DMS 273 (cell line): ENCODE data around the gene ECPAS.
"Not testable (repeated sequence)": the region's sequence is repeated elsewhere in the genome, so short reads cannot be mapped to it uniquely, and the experiment has no call there.

Source experiments
- DNase-seq: peaks from one replicate; lab custom pipeline; 2025; ENCODE audit not compliant: unreplicated experiment; lab: John Stamatoyannopoulos, UW

The ECPAS gene

DNA sequence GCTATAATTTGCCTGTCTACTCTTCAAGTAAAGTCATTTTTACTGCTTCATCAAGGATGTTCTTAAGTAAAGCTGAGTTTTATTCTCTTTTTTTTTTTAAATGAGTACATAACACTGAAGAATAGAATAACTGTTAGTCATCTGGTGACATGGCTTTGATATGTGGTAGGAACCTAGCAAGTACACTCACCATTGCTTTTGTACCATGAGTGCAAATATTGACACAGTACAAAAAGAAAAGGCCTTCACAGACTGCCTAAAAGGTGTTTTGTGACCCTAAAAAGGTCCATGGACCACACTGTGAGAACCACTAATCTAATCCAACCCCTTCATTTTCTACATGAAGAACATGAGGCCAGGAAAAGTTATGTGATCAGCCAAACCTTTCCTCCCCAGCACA, 55.0 kb downstream of the ECPAS start:
- no peak for DNase-seq

DNA sequence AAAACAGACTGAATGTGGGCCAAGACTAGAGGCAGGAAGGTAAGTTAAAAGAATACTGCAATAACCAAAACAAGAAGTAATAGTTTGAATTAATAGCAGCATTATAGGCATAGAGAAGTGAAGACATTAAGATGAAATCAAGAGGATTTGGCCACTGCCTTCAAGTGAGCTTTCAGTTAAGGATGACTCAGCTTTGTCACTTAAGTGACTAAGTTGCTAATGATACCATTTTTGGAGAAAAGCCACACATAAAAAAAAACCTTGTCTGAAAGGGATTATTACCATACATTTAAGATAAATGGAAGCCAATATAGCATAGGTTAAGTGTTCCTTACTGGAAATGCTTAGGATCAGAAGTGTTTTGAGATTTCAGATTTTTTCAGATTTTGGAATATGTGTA, 57.0 kb downstream of the ECPAS start:
- no peak for DNase-seq

DNA sequence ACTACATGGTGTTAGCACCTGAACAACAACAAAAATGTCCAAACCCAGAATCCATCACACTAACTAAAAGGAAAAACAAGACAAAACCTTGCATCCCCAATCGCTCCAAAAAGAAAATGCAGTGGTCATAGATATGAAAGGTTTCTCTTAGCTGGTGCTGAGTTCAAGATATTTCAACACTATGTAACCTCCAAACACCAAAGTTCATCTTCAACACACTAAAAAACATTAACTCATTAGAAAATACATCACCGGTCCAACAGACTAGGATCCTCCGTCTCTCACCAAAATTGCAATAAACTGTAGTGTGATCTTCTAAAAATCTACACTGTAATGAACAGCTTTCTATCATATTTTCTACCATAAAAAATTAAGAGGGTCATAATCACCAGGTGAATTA, 60.8 kb downstream of the ECPAS start:
- DNase-seq = no peak

DNA sequence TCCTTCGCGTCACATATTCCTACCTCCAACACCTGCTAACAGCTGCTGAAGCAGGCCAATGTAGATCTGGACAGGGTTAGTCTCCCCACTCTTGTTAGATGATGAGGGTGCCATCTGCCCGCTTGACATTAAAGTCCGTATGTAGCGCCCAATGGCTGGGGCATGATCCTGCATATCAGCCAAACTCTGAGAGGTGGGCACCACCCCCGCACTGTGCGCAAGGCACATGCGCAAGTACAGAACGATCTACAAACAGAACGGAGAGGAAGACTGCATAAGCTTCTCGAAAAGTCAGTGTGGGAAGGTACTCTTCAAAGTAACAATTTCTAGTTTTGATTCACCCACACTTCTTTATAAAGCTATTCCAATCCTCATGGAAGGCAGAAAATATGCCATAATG, 69.8 kb downstream of the ECPAS start:
- no peak for DNase-seq

DNA sequence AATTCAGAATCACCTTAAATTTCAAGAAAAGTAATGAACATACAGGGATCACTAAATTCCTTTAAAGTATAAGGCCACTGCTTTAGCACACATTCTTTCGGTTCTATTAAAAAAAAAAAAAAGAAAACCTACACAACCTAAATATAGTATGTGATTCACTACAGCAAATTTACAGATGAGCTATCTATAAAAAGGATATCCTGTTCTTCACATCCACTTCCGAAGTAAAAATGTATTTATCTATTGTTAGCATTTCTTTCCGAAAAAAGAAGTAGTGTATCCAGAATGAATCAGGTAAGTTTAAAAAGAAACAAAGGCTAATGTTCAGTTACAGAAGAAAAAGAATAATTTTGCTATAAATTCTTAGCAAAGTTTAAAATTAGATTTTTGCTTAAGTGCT, 70.2 kb downstream of the ECPAS start:
- DNase-seq = no peak

DNA sequence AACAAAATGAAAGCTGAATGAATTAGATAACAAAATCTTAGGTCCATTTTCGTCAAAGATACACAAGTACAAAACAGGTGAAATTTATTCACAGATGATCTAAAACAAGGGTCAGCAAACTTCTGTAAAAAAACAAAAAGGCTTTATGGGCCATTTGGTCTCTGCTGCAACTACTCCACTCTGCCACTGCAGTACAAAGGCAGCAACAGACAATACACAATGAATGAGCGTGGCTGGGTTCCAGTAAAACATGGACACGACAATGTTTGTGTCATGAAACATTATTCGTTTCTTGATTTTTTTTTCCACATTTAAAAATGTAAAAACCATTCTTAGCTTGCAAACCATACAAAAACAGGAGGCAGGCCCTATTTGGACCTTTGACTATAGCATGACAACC, 71.9 kb downstream of the ECPAS start:
- DNase-seq = peak; percentile 5

DNA sequence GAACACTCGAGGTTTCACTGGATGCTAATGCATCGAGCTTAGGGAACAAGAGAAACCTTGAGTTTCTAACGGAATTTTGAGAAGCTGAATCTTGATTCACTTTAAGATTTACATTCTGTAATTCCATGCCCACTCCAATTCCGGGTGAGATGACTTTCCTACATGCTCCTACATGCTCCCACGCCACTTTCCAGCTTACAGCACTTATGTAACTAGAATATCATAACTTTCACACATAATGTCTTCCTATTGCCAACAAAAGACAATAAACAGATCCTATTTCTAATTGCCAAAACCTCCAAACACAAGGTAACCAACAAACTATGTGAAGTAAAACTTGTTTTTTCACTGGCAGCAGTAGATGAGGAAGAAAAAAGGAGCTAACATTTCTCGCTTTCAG, 72.9 kb downstream of the ECPAS start:
- no peak for DNase-seq

DNA sequence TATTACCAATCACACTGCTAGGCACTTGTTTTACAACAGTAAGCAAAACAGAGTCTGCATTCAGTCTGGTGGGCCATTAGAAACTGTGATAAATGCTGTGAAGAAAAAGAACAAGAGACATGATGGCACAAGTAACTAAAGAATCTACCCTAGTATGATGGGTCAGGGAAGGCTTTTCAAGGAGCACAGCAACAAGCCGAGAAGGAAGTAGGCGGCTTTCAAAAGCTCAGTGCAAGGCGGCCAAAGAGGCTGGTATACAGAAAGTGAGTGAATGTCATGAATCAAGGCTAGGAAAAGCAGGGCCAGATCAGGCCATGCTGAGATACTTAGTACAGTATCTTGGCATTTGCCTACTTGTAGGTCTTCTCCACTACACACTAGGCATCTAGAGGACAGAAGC, 76.4 kb downstream of the ECPAS start:
- DNase-seq = no peak

DNA sequence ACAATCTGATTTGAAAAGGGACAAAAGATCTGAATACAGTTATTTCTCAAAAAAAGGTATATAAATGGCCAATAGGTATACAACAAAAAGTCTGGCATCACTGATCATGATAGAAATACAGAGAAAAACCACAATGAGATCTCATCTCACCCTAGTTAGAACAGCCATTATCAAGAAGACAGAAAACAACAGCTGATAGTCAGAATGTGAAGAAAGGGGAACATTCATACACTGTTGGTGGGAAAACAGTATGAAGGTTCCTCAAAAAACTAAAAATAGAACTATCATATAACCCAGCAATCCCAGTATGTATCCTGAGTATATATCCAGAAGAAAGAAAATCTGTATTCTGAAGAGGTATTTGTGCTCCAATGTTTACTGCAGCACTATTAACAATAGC, 78.5 kb downstream of the ECPAS start:
- DNase-seq = no peak

DNA sequence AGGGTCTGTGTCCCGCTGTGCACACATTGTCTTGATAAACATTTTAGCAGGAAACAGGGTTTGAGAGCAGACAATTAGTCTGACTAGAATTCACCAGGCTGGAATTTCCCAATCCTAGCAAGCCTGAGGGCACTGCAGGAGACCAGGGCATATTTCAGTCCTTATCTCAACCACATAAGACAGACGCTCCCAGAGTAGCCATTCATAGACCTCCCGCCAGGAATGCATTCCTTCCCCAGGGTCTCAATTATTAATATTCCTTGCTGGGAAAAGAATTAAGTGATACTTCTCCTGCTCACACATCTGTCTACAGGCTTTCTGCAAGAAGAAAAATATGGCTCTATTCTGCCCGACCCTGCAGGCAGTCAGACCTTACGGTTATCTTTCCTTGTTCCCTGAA, 82.7 kb downstream of the ECPAS start:
- not testable (repeated sequence) for DNase-seq

DNA sequence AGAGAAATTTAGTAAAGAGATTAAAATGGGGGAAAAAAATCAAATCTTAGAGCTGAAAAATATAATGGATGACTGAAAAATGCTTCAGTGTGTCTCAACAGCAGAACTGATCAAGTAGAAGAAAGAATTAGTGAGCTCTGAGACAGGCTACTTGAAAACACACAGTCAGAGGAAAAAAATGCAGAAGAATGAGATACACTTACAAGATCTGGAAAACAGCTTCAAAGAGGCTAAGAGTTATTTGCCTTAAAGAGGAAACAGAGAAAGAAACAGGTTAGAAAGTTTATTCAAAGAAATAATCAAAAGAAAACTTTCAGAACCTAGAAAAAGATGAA, 83.7 kb downstream of the ECPAS start:
- no peak for DNase-seq

DNA sequence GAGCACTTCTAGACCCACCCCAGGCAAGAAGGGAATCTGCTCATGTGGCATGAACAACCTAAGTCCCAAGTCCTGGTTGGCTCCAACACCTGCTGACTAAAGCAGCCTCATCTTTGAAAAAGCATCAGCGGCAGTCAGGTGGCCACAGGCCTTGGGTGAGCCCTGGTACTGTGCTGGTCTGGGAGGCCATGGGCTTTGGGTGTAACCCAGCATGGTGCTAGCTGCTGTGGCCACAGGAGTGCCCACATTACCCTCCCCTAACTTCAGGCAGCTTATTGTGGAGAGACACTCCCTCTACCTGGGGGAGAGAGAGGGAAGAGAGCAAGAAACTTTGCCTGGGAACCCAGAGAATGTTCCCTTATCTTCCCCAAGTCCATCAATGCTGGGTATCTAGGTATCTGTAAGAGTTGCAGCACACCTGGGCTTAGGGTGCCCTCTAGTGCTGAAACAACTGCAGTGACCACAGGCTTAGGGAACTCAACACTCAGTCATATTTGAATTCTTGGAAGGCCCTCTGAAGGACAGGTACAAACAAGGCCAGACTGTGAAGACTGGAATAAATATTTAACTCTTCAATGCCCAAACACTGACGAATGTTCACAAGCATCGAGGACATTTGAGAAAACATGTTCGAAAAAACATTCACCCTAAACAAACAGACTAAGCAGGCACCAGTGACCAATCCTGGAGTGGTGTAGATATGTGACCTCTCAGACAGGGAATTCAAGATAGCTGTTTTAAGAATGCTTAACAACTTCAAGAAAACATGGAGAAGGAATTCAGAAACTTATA, 84.2 kb downstream of the ECPAS start:
- peak; percentile 54 for DNase-seq

DNA sequence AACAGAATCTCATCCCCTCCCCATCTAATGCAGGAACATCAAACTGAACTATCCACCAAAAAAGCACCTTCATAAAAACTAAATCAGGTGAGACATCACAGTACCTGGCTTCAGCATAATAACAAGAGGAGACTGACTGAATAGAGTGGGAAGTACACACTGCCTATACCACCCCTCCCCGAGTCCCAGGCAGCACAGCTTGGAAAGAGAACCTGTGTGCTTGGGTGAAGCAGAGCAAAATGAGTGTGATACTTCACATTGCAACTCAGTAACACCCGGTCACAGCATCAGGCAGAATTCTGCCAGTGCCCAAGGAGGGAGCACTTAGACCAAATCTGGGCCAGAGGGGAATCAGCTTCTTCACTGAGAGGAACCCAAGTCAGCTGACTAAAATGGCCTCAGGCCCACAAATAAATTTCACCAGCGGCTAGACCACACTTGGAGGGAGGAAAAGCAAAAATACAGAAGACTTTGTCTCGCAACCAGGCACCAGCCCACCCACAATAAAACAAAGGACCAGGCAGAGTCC, 84.9 kb downstream of the ECPAS start:
- no peak for DNase-seq

DNA sequence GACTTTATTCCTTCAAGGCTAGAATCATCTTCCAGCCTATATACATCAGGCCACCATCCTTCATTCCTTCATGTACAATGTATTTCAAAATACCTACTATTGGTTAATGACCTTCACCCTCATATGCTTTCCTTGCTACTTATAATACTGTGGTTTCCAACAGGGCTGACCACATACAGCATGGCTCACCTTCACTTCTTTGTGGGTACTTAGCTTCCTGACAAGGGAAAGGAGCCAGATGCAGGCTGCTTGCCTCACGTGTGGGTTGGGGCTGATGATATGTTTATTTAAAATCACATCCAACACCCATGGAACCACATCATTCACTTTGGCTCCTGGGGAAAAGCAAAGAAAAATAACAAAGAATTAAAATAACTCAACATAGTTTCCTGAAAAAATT, 90.2 kb downstream of the ECPAS start:
- DNase-seq = no peak

DNA sequence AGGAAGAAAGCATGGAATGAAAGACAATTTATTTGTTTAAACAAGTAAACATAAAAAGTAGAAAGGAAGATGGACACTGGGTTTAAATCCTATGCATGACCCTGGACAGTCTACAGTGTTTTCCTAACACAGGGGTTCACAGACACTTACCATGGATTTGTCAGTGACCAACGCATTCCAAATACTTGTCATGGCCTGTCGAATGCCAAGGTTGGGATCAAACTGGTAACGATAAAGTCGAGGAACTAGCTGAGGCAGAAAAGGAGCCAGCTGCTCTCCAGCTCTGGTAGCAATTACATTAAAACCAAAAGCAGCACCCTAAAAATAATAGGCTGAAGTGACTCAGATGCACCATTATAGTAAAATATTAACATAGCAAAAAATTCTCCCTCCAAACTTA, 94.8 kb downstream of the ECPAS start:
- DNase-seq = no peak

DNA sequence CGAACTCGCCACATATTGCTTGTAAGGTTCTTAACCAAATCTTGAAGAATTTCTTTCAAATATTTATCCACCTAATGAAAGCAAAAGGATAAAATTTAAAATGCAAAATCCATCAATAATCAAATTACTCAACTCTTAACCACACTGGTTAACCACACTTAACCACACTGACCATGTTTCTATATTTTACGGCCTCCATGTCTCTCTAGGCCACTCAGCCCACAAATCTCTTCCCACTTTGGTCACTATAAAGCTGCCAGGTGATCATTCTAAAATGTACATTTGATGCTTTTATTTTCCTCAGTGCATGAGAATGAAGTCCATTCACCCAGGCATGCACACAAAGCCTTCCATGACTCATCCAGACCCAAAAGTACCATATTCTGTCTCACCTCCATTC, 97.8 kb downstream of the ECPAS start:
- no peak for DNase-seq

DNA sequence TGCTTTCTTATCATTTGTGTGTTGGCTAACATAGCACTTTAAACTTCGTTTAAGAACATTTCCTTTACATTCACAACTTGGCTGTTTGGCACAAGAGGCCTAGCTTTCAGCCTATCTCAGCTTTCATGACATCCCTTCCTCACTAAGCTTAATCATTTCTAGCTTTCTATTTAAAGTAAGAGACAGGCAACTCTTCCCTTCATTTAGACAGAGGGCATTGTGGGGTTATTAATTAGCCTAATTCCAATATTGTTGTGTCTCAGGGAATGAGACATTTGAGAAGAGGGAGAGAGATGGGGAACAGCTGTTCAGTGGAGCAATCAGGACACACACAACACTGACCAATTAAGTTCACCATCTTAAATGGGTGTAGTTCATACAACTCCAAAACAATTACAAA, 103.2 kb downstream of the ECPAS start:
- no peak for DNase-seq

DNA sequence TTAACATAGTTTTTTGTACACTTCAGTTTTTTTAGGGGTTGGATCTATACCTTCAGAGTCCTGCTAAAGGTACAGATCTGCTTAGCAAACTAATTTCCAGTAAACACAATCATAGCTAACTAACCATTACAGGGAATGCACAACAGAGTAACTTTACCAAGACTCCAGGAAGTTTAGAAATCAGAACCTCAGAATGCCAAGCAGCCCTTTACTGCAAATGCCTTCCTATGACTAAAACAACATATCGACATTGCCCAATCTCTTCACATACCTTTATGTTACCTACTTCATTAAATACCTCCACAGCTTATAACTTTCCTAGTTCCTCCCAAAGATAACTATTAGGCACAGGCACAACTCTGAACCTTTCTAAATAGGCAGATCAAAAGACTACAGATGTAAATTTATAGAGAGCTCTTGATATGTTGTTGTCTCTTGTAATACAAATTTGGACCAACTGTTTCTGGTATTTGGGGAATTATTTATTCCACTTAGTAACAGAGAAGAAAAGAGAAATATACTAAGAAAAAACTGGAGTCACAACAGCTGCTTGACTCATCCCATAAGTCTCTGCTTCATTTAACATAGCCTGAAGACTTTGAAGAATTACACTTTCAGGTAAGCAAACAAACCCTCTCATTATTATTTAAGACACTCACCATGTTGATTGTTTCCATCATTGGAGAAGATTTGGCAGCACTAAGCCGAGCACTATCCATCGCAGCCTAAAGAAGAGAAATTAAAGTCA, 108.2 kb downstream of the ECPAS start:
- no peak for DNase-seq

DNA sequence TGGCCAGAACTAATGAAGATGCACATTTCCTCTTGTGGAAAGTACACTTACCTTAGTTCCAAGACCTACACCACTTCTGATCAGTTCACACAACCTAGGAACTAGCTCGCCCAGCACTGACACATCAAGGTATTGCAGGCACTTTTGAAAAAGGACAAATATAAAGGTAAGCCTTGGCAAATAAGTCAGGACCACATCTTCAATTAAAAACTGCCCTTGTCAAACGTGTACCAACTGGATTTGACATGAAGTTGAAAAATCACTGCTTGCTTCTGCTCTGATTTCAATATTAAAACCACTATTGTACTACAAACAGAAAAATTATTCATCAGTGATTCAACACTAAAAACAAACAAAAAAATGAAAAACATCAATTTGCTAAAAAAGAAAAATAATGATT, 109.1 kb downstream of the ECPAS start:
- no peak for DNase-seq

DNA sequence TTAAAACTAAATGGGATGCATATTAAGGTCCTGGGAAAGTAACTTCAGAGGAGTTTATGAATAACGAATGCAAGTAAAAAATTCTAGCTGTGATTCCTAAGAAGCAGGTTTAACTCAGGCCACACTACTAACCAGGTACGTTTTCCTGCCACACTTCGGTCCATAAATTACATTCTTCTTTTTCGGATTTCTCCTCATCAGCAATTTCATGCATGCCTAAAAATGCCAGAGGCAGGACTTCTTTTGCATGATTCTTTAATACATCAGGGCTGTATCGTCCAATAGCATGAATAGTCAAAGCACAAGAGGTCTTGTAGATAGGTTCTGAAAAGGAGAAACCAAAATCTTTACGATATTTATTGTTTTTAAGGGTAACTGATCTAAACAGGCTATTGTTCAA, 111.9 kb downstream of the ECPAS start:
- no peak for DNase-seq

DNA sequence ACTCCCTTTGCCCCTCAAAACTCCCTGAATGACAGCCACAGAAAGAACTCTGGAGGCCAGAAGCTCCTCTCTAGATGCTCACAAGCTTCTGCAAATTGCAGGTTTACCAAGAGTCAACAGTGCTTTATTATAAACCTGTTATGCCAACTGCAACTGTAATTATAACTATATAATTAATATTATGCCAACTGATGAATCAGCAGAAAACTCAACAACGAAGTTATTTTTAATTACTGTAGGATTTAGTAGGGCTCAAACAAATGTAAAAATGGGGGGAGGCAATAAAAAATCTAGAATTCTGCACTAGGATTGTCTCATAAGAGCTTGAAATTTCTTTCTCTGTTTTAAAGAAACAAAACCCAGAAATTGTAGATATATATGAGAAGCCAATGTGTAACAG, 117.2 kb downstream of the ECPAS start:
- no peak for DNase-seq

DNA sequence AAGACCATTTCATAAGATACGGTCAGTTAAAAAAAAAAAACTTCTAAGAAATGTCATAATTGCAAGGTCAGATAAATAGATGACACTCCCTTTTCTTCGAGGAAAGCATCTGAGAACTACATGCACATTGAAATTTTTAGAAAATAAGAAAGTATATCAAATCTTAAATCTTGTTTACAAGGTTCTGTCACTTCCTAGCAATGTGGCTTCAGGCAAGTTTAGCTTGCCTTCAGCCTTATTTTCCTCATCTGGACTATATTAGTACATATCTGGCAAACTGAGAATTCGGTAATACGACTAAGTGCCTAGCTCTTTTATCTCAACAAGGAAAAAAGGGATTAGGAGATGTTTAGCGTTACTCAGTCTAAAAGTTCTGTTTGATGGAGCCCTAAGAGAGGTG, 121.7 kb downstream of the ECPAS start:
- no peak for DNase-seq

DNA sequence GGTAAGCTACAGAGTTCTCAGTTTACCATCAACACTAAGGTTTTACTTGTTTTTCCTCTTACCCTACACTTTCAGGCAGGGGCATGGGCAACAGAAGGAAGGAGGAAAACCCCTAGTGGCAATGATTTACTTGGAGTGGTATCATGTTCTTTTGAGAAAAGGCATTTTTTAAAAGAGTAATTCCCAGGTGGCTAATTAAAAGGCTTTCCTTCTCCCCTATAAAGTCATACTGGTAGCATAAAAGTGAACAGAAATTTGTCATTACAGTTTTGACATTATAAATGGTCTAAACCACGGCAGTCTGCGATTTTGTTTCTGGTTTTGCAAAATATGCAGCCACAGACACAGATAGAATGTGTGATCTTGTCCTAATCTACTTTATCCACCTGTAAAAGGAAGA, 123.3 kb downstream of the ECPAS start:
- DNase-seq = no peak
